ENCODE results near the gene DNASE2B.

Gene DNASE2B

DNA sequence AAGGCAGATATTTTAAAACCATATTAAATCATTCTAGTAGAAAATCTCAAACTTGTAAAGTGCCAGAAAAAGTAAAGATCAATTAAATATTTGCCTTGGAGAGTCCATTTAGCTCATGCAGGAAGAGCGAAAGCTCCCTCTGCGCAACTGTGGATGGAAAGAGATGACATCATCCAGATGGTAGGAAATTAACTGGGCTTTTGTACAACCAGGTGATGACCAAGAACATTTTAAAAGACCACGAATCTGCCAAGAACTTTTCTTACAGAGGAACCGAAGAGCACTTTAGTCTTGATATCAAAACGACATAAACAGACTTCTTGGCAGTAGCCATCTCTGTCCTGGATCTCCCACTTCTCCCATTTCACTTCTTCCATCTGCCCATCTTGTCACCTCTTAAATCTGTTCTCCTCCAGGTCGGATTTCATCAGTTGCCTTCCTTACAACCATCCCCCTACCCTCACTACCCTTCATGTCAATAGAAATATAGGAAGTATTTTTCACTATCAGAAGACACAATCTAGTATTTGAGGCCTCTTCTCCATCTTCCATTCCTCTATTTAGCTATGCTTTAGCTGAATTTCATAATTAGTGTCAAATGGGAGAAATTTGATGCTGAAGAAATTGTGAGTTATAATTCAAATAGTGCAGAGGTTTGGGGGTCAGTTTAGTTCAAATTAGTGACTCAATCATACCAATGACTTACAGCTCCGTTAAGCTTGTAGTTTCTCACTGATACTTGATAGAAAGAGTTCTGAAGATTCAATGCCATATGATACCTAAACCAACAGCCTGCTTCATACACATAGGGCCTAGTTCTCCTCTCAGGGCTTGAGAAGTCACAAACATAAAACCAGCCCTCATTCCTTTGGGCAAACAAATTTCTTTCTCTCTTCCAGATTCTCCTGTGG is 22.0 kb upstream of the DNASE2B start:
- DNase-seq = no peak

- DNase-seq = no peak
Measured at GRCh38 chr1:84377480-84378095, 20.7 kb upstream of the DNASE2B start.

GRCh38 chr1:84379138-84379916 is 19.0 kb upstream of the DNASE2B start:
- no peak for DNase-seq

- no peak for DNase-seq
Measured at GRCh38 chr1:84379917-84380180, 18.4 kb upstream of the DNASE2B start.

GRCh38 chr1:84382127-84382526 is 16.2 kb upstream of the DNASE2B start:
- DNase-seq = no peak

GRCh38 chr1:84385347-84385746 is 12.9 kb upstream of the DNASE2B start:
- no peak for DNase-seq

DNA sequence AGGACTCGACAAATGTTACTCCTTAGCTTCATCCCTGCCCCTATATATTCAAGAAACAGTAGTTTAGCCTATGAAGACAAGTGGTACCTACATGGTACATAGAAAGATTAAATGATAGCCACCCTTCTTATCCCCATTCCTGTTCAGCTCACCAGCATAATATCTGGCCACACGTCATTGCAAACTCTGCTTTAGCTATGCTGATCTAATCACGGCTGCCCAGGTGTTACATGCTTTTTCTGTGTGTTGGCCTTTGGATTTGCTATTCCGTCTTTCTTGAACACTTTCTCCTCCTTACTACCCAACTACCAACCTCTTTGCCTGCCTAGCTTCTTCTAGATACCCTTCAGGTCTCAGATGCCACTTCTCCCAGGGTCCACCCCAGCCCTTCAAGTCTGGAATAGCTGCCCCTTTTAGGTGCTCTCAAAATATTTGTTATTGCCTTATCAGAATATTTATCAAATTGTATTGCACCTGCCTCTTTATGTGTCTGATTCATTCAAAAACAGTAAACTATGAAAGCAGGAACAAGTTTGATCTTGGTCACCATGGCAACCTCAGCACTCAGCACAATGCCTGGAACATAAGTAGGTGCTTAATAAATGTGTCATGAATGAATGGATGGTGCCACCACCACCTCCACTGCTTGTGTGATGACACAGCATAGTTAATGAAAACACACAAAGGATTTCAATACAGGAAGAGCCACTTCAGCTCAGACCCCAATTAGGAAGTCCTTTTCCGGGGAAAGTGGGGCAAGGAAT is 11.4 kb upstream of the DNASE2B start:
- DNase-seq = no peak

GRCh38 chr1:84387480-84388163 is 10.7 kb upstream of the DNASE2B start:
- no peak for DNase-seq

DNA sequence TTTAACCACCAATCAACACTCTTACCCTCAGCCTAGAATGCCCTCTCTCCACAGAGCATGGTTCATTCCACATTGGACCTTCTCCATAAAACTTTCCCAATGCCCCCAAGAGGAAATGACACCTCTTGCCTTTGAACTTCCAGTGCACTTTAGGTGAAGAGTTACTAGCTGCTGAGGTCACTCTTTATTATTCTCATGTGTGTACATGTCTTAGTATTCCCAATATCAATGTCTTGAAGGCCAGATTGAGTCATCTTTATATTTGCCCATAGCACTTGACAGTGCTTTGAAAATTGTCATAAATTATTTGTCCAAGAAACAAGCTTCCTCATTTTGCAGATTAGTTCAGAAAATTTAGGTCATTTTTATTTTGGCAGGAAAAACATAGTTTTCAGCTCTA is 8.1 kb upstream of the DNASE2B start:
- DNase-seq = no peak

- no peak for DNase-seq
Measured at GRCh38 chr1:84401156-84401555, 2.9 kb downstream of the DNASE2B start.

DNA sequence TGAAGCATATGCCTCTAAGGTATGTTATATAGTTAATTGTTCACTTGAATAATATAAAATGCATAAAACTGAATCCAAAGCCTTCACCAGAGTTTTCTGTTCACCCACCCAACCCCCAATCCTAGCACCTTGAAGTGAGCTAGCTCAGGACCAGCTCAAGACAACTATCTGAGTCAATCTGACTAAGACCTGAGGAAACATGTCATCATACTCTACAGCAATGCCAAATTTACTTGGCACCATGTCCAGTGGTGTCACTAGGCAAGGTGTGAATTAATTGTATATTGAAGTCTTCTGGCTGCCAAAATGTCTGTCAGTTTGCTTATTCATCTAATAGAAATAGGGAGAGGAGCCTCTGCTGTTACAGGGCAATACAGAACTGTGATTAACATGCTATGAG is 3.8 kb downstream of the DNASE2B start:
- no peak for DNase-seq

- DNase-seq = no peak
Measured at GRCh38 chr1:84402501-84402900, 4.2 kb downstream of the DNASE2B start.

DNA sequence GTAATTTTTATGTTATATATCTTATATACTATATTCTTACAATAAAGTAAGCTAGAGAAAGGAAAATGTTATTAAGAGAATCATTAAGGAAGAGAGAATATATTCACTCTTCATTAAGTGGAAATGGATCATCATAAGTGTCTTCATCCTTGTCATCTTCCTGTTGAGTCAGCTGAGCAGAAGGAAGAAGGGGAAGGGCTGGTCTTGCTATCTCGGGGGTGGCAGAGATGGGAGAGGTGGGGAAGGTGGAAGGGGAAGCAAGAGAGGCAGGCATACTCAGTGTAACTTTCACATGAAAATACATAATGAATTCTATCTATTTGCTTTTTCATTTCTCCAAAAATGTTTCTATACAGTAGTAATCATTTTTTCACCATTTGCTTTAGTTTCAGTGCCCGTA is 5.1 kb downstream of the DNASE2B start:
- DNase-seq = no peak

GRCh38 chr1:84406346-84406861 is 8.1 kb downstream of the DNASE2B start:
- DNase-seq = no peak

DNA sequence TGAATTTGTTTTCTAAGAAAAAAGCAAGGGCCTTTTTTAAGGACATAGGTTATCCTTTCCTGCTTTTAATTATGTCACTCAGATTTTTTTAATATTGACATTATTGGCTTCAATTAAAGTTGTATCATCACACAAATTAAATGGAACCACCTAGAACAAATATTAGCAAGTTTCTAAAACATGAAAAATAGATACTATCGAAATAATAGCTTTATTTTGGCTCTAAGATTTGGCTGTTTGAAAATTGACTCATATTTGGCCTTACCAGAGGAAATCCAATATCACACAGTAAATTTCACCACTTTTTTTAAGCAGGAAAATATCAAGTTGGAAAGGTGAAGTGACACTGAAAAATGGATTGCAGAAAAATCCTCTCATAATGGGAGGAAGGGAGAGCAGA is 9.2 kb downstream of the DNASE2B start:
- no peak for DNase-seq

GRCh38 chr1:84407958-84408422 is 9.7 kb downstream of the DNASE2B start:
- DNase-seq = no peak

DNA sequence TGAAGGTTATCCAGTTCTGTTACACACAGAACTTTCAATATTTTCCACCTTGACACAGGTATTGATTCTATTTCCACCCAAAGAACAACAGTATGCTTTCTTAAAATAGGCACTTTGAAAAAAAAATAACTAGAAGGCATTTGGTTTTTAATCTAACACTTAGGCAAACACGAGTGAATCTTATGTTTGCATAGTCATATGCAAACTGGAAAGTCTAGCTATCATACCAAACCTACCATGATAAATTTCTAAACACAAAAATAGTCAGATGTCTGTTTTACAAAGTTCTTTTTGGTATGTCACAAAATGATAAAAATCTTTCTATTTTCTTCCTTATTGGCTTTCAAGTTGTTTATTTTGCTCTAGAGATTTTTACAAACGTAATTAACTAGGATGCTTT is 11.6 kb downstream of the DNASE2B start:
- DNase-seq = no peak

DNA sequence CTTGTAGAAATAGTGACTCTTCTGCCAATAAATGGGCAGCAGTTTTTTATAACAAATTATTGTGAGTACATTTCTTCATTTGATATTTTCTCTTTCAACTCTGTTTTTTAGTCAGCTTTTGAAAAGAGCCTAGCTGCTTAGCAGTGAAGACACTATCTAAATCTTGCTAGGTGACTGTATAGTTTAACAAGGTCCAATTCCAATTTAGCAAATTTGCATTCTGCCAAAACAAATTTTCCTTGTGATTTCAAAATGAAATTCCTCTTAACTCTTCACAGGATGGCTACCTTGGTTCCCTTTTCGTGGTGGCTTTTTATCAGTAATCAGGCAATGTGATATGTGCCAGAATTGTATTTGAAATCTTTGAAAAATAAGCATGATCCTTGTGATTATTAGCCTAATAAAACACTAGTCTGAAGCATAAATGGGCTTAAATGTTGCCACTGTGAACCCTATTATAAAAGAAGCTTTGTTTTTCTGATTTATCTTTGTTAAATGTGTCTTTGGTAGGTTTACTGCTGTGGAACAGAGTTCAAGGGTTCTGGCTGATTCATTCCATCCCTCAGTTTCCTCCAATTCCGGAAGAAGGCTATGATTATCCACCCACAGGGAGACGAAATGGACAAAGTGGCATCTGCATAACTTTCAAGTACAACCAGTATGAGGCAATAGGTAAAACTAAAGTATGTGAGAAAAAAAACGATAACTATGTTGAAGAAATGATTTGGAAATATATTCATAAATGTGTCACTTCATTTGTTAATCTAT is 12.2 kb downstream of the DNASE2B start:
- no peak for DNase-seq

GRCh38 chr1:84412316-84412942 is 14.1 kb downstream of the DNASE2B start:
- no peak for DNase-seq

DNA sequence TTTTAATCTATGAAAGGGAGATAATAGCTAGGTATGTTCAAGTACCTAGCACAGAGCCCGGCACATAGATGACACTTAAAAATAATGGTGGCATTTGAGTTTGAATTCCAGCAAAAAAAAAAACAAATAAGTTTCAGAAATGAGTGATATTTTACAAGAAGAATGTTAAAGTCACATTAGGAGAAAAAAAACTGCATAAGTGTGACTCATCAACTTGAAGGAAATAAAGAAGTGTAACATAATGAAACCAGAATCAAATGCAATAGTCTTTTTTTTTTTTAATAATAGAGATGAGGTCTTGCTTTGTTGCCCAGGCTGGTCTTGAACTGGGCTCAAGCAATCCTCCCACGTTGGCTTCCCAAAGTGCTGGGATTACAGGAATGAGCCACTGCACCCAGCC is 17.1 kb downstream of the DNASE2B start:
- no peak for DNase-seq

- DNase-seq = no peak
Measured at GRCh38 chr1:84422909-84423308, 24.6 kb downstream of the DNASE2B start.
